T-helper 2 cell treated with Interferon-gamma antibody and Interleukin-4, amounts not matched to agents 5 μg/mL and 100 μg/mL, for 36 hours (primary cell): Measurements from ENCODE around the gene INHBA.

Source experiments
- DNase-seq: peaks from one replicate; pipeline ENCODE4 v3.0.0; 2021; ENCODE audit warnings: low spot score
- H3K27ac Mint-ChIP-seq: one replicate; pipeline ENCODE4 v1.8.0; 2021; ENCODE audit warnings: mild to moderate bottlenecking, mixed read lengths
- H3K27me3 Mint-ChIP-seq: one replicate; pipeline ENCODE4 v1.8.0; 2021; ENCODE audit warnings: low read depth, mixed read lengths
- H3K36me3 Mint-ChIP-seq: one replicate; pipeline ENCODE4 v1.8.0; 2021; ENCODE audit warnings: low read depth, mixed read lengths
- H3K4me1 Mint-ChIP-seq: one replicate; pipeline ENCODE4 v1.8.0; 2021; ENCODE audit warnings: low read depth, mixed read lengths
- H3K4me3 Mint-ChIP-seq: one replicate; pipeline ENCODE4 v1.8.0; 2022; ENCODE audit warnings: mild to moderate bottlenecking, moderate library complexity, mixed read lengths
- H3K9me3 Mint-ChIP-seq: one replicate; pipeline ENCODE4 v1.8.0; 2021; ENCODE audit warnings: mixed read lengths

The INHBA gene

DNA sequence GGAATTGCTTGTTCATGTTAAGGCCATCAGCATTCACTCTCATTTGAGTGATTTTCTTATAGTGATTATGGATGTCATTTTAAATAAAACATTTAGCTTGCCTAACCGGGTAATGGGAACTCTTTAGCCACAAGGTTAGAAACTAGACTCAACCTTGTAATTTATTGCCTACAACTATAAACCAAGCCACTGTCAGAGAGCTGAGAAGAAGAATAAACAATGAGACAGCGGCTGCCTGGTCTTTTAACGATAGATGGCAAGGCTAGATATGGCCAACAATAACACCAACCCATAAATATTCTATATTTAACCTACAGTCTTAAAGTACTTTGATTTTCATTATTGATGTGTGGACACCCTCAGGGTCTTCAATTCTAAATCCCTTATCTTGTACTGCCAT lies 27.8 kb upstream of the INHBA start:
- peaks cover 8% of the 10 kb centered on the region for H3K4me1 Mint-ChIP-seq
- H3K27ac Mint-ChIP-seq, result no peak overlapping the region
- H3K27me3 Mint-ChIP-seq, result peaks cover 13% of the 10 kb centered on the region

DNA sequence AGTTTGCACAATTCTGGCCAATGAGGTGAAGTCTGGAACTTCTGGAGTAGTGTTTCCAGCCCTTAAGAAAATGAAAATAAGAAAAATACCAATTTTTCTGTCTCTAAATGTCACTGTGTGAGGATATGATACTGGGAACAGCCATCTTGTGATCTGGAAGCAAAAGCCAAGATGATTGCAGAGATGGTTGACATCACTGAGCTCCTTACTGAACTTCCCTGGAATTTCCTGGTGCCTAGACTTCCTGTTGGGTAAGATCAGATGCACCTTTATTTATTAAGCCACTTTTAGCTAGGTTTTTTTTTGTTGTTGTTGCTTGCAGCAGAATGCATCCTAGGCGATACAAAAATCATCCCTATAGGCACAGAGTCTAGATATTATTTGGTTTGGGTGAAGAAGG lies 27.3 kb upstream of the INHBA start:
- Mint-ChIP-seq H3K27me3 (peaks cover 11% of the 10 kb centered on the region), H3K36me3 (no peaks in the 10 kb centered on the region), H3K4me3 (no peak overlapping the region), H3K9me3 (no peaks in the 10 kb centered on the region), H3K4me1 (peaks cover 8% of the 10 kb centered on the region), H3K27ac (no peak overlapping the region)
- DNase-seq, result no peak

More for the DNA sequence above, 27.8 kb upstream of the INHBA start:
- Mint-ChIP-seq H3K4me3 (no peak overlapping the region), H3K36me3 (no peaks in the 10 kb centered on the region), H3K9me3 (no peaks in the 10 kb centered on the region)
- DNase-seq, result no peak

DNA sequence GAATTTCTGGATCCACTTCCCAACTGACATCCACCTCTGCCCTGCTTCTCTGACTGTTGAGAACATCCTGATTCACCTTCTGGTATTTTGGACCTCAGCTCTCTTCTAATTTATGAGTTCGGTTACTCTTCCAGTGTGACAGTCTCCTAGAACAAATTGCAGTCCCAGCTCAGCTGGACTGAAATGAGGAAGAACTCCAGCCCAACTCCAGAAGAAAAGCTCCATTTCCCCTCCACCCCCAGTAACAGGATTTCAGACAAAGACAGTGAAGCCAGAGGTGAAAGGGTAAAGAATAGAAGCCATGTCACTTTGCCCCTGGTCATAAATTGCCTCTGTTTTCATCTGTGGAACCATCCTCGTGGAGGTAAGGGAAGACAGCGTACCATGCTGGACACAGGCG lies 26.2 kb upstream of the INHBA start:
- Mint-ChIP-seq H3K9me3 (no peaks in the 10 kb centered on the region), H3K4me1 (peaks cover 8% of the 10 kb centered on the region), H3K4me3 (no peak overlapping the region), H3K27ac (no peak overlapping the region), H3K27me3 (peaks cover 13% of the 10 kb centered on the region), H3K36me3 (no peaks in the 10 kb centered on the region)
- no peak for DNase-seq

DNA sequence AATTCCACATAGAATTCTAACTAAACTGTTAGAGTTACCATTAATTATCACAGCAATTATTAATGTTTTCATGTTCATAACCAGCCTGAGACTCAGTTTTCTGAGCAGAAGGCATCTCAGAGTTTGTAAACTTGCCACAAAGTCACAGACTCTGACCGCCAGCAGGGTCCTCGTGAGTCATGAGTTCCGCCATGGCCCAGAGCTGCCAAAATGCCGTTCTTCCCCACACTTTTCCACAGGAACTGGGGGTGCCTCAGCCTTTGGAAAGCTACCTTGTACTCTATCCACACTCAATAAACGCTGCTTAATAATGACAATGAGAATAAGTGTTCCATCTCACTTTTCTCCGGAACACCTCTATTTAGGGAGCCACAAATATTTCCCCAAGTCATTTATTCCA lies 22.1 kb upstream of the INHBA start:
- Mint-ChIP-seq H3K4me3 (no peak overlapping the region), H3K9me3 (no peaks in the 10 kb centered on the region), H3K27ac (no peak overlapping the region), H3K4me1 (no peaks in the 10 kb centered on the region), H3K36me3 (no peaks in the 10 kb centered on the region), H3K27me3 (peaks cover 16% of the 10 kb centered on the region)
- no peak for DNase-seq

DNA sequence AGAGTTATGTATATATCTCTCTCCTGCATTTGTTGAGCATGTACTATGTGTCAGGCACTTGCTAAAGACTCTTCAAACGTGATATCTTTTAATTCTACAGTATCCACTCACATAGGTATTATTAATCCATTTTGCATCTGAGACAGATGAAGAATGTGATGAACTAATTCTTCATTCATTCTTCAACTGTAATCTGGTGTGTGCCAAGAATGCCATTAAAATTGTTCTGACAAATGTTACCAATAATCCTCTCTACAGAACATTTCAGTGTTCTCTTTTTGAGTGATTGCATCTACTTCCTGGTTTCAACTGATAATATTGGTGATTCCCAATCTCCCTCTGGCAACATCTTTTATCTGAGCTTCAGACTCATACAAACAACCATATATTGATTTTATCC lies 18.0 kb upstream of the INHBA start:
- peaks cover 14% of the 10 kb centered on the region for H3K27me3 Mint-ChIP-seq
- no peaks in the 10 kb centered on the region for H3K4me1 Mint-ChIP-seq
- no peak overlapping the region for H3K4me3 Mint-ChIP-seq
- no peaks in the 10 kb centered on the region for H3K9me3 Mint-ChIP-seq
- H3K27ac Mint-ChIP-seq, result no peak overlapping the region
- H3K36me3 Mint-ChIP-seq, result no peaks in the 10 kb centered on the region
- DNase-seq, result no peak

DNA sequence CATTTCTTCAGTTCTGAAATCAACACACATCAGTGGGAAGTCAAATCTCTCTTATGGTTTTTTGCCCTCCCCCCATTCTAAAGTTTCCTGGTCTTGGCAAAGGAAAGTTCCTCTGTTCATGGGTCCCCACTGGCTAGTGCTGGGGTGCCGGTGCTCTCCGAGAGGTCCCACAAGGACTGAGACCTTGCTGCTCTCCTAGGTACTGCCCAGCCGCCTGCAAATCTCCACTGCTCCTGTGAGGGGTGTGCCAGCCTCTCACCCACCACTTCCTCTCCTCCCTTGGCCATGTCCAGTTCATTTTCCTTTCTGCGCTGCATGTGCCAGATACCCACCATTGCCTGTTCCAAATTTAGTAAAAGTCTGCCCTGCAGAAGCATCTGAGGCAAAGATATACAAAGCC lies 17.2 kb upstream of the INHBA start:
- Mint-ChIP-seq H3K36me3 (no peaks in the 10 kb centered on the region), H3K4me3 (no peak overlapping the region), H3K27me3 (peaks cover 12% of the 10 kb centered on the region), H3K4me1 (no peaks in the 10 kb centered on the region), H3K9me3 (no peaks in the 10 kb centered on the region), H3K27ac (no peak overlapping the region)
- no peak for DNase-seq

DNA sequence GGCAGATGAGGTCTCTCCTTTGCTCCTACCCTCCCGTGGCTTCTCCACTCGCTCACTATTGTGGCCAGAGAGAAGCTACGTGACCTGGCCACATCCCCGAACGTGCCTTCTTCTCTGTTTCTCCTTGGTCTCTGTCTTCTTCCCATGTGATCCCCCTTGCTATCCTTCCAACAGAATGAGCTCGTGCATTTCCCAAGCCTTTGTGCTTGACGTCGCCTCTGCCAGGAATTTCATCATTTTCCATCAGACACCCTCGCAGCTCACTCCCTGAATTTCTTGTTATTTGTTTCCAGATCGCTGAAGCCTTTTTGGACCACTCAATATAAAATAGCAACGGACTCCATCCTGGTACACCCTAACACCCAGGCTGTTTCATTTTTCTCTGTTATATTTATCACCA lies 13.8 kb upstream of the INHBA start:
- no peaks in the 10 kb centered on the region for H3K27me3 Mint-ChIP-seq
- H3K27ac Mint-ChIP-seq, result no peak overlapping the region
- no peak for DNase-seq
- no peaks in the 10 kb centered on the region for H3K36me3 Mint-ChIP-seq
- H3K9me3 Mint-ChIP-seq, result no peaks in the 10 kb centered on the region
- H3K4me1 Mint-ChIP-seq, result no peaks in the 10 kb centered on the region
- H3K4me3 Mint-ChIP-seq, result no peak overlapping the region

DNA sequence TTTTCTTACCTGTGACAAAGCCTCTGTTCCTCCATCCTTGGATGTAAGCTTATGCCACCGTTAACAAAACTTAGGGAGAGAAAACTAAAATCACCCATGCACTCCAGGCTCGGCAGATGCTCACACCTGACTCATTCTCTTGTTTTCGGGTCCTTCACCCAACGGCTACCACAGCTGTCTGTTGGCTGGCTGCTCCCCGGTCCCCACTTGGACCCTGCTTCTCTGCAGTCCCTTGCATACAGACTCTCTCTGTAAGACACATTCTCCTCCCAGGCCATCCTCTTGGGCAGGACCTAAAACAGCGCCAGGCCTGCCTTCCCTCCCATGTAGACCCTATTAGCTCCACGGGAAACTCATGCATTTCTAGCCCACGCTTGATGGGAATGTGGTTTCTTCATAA lies 12.1 kb upstream of the INHBA start:
- H3K36me3 Mint-ChIP-seq, result no peaks in the 10 kb centered on the region
- H3K4me3 Mint-ChIP-seq, result no peak overlapping the region
- no peak for DNase-seq
- no peaks in the 10 kb centered on the region for H3K4me1 Mint-ChIP-seq
- no peaks in the 10 kb centered on the region for H3K27me3 Mint-ChIP-seq
- H3K9me3 Mint-ChIP-seq, result no peaks in the 10 kb centered on the region
- H3K27ac Mint-ChIP-seq, result no peak overlapping the region

DNA sequence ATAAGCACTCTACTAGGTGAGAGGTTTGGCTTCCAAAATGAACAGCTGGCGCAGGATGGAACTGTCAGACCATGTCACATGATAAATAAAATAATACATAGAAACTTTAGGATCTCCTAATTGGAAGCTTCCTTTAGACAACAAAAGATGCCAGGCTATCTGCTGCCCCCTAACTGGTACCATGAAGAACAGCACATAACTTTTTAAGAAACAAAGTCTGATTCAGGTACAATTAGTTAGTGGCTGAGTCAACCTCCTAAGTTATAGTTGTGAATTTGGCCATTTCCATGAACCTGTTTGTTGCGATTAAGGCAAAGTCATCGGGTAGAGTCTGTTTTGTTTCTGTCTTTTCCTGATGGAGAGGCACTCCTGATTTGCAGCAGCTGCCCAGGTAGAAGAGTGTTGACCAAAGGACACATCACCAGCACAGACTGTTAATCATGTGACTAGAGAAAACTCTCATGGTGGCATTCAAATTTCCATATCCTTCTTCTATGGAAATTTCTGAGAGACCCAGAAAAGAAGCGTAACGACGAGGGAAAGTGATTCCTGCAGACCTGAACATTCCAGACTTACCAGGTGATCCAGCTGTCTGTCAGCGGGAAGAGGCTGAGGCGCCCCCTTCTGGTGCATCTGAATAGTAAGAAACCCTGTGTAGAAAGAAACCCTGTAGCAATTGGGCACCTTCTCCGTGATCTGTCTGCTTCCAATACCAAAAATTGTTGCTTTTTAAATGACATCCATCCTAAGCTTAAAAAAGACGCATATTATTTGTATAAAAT lies 8.6 kb upstream of the INHBA start:
- H3K4me1 Mint-ChIP-seq, result no peaks in the 10 kb centered on the region
- no peak overlapping the region for H3K4me3 Mint-ChIP-seq
- peaks cover 12% of the 10 kb centered on the region for H3K27me3 Mint-ChIP-seq
- H3K36me3 Mint-ChIP-seq, result no peaks in the 10 kb centered on the region
- H3K9me3 Mint-ChIP-seq, result no peaks in the 10 kb centered on the region
- no peak for DNase-seq
- no peak overlapping the region for H3K27ac Mint-ChIP-seq

DNA sequence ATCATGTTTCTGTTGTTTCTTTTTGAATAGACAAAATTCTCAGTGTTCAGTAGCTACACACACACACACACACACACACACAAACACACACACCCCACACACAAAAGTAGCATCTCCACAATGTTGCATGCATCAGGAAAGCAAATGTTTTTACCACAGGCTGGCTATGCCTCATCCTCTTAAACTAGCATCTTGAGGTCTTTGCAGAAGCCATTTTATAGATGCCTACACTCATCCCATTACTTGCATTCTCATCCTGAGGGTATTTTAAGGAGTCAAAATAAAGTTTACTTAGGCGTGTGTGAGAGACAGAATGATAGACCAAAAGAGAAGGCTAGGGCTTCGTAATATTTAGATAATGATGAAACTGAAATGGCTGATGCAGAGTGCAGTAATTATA lies 7.9 kb upstream of the INHBA start:
- H3K4me3 Mint-ChIP-seq, result no peak overlapping the region
- H3K27me3 Mint-ChIP-seq, result peaks cover 16% of the 10 kb centered on the region
- no peaks in the 10 kb centered on the region for H3K9me3 Mint-ChIP-seq
- H3K4me1 Mint-ChIP-seq, result peaks cover 3% of the 10 kb centered on the region
- H3K36me3 Mint-ChIP-seq, result no peaks in the 10 kb centered on the region
- no peak overlapping the region for H3K27ac Mint-ChIP-seq
- no peak for DNase-seq

DNA sequence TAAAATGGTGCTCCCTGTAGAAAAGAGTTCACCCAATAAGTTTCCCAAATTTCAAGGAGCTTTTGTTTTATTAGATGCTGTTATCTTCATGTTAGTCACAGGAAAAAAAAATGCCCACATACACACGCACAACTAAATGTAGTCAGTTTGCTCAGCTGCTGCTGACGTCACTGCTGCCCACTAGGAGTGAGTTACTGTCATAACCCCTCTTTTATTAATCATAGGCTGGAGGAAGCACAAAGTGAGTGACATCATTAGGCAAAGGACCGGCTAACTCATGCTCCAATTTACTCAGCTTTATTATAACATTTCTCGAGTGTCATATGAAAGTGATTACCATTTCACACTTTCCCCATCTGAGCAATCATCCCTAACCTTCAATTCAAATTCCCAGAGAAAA lies 6.7 kb upstream of the INHBA start:
- no peaks in the 10 kb centered on the region for H3K9me3 Mint-ChIP-seq
- H3K4me3 Mint-ChIP-seq, result no peak overlapping the region
- peaks cover 22% of the 10 kb centered on the region for H3K27me3 Mint-ChIP-seq
- H3K4me1 Mint-ChIP-seq, result peaks cover 12% of the 10 kb centered on the region
- no peak for DNase-seq
- no peak overlapping the region for H3K27ac Mint-ChIP-seq
- no peaks in the 10 kb centered on the region for H3K36me3 Mint-ChIP-seq

DNA sequence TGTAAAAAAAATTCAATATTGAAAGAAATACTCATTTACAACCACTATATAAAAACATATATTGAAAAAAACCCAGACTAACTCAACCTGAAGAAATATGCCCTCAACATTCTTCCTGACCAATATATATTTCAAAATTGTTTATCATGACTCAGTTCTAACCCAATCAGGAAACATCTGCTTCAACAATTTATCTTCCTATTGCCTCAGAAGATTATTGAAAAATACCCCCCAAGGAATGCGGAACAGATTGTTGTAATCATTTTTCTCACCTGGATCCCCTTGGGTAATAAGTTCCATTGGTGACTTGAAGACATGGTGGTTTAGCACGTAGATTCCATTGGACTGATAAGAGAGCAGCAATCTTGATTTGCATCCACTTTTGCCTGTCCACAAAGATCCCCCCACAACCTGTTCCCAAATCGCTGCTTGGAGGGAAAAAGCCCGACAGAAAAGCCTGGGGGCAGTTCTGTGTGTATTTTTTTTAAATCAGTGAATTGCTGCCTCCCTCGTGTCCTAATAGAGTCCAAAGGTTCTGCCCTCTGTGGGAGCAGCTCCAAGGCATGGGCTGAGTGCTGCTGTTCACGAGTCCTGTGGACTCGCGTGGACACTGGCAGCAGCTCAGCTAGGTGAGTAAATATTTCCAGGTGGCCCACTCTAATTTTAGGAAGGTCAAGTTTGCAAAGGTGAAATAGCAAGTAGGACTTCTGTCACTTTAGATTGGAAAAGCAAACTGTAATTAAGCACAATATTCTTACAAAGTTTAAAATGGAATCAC lies 5.9 kb upstream of the INHBA start:
- no peak overlapping the region for H3K4me3 Mint-ChIP-seq
- peaks cover 26% of the 10 kb centered on the region for H3K27me3 Mint-ChIP-seq
- no peak for DNase-seq
- H3K36me3 Mint-ChIP-seq, result no peaks in the 10 kb centered on the region
- H3K4me1 Mint-ChIP-seq, result peaks cover 13% of the 10 kb centered on the region
- H3K9me3 Mint-ChIP-seq, result no peaks in the 10 kb centered on the region
- H3K27ac Mint-ChIP-seq, result no peak overlapping the region

DNA sequence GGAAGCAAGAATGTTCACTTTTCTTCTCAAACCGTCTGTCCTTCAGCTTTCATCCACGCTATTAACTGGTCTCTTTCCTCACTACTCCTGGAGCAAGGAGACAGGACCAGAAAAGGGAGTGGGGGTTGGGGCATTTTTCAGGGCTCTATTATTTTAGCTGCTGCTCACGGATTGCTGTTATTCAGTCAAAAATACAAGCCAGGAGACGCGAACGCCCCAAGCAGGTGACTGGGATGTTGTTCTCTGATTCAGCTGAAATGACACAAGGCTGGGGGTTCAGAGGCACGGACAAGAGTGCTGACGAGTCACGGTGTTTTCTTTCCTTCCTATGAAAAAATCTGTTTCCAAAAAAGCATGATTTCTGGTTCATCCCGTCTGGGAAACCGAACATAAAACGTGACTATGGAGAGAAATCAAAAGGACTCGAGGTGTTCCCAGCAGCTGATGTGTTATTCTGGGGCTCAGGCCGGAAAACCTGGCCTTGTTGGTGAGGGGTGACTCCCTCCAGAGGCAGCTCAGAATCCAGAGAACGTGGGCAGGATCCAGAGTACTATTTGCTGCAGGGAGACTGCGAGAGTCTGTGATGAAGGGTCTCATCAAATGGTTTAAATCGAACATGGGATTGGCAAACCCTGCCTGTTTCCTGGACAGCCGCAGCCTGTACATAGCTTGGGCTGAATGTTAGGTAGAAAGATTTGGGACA lies 3.5 kb upstream of the INHBA start:
- DNase-seq, result no peak
- Mint-ChIP-seq H3K4me1 (peaks cover 13% of the 10 kb centered on the region), H3K9me3 (no peaks in the 10 kb centered on the region), H3K4me3 (no peak overlapping the region), H3K27ac (no peak overlapping the region), H3K36me3 (no peaks in the 10 kb centered on the region), H3K27me3 (peaks cover 47% of the 10 kb centered on the region)
